WERI-Rb-1 (cell line): Measurements from ENCODE around the gene BCAP31.
A peak's percentile ranks its signal among the peaks of the same experiment; 100 is the strongest.
"Not testable (repeated sequence)": the region's sequence is repeated elsewhere in the genome, so short reads cannot be mapped to it uniquely, and the experiment has no call there.

ENCODE experiments used
- DNase-seq: peaks from one replicate; pipeline ENCODE4 v3.0.0-alpha.2; 2020
- H3K27ac ChIP-seq: fragments of 250-450 bp; sonication (Bioruptor Pico); 2 replicates; pipeline ENCODE4 v1.5.1; 2020; ENCODE audit warnings: mild to moderate bottlenecking, moderate library complexity
- H3K27me3 ChIP-seq: fragments of 250-450 bp; sonication (Bioruptor Pico); 2 replicates; pipeline ENCODE4 v1.5.1; 2021; ENCODE audit warnings: mild to moderate bottlenecking, low read depth, moderate library complexity; ENCODE audit not compliant: insufficient read depth, severe bottlenecking
- H3K36me3 ChIP-seq: fragments of 250-450 bp; sonication (Bioruptor Pico); 2 replicates; pipeline ENCODE4 v1.5.1; 2020; ENCODE audit warnings: mild to moderate bottlenecking, moderate library complexity
- H3K4me3 ChIP-seq: 2 replicates; pipeline ENCODE4 v1.5.1; 2011; ENCODE audit warnings: low read depth, mild to moderate bottlenecking, control low read depth, low read length
- H3K9me3 ChIP-seq: fragments of 250-450 bp; sonication (Bioruptor Pico); 2 replicates; pipeline ENCODE4 v1.5.1; 2021; ENCODE audit warnings: mild to moderate bottlenecking, moderate library complexity; ENCODE audit not compliant: severe bottlenecking
- CTCF ChIP-seq: IDR thresholded peaks from 2 replicates; pipeline ENCODE4 v1.5.1; 2011; ENCODE audit warnings: low read depth, mild to moderate bottlenecking, control low read depth, inconsistent platforms, low read length

The BCAP31 gene

GRCh38 chrX:153731117-153731844, 7.1 kb upstream of the BCAP31 start:
- H3K9me3 ChIP-seq = no peaks in the 10 kb centered on the region
- H3K4me3 ChIP-seq = no peak overlapping the region
- H3K36me3 ChIP-seq = peaks cover 21% of the 10 kb centered on the region
- DNase-seq = no peak
- no peak overlapping the region for H3K27ac ChIP-seq
- peaks cover 9% of the 10 kb centered on the region for H3K27me3 ChIP-seq
- TF ChIP-seq CTCF = no peak

DNA sequence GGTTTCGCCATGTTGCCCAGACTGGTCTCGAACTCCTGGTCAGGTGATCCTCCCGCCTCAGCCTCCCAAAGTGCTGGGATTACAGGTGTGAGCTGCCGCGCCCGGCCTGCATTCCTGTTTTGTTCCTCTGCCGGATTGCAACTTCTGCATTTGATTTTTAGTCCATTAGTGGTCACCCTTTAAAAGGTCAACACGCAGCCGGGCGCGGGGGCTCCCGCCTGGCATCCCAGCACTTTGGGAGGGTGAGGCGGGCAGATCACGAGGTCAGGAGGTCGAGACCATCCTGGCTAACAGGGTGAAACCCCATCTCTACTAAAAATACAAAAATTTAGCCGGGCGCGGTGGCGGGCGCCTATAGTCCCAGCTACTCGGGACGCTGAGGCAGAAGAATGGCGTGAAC, 5.9 kb upstream of the BCAP31 start:
- not testable (repeated sequence) for H3K9me3 ChIP-seq, H3K27ac ChIP-seq, H3K27me3 ChIP-seq, H3K4me3 ChIP-seq, DNase-seq
- H3K36me3 ChIP-seq = peaks cover 21% of the 10 kb centered on the region

- DNase-seq = no peak
- Histone ChIP-seq H3K36me3 (peaks cover 21% of the 10 kb centered on the region), H3K9me3 (no peaks in the 10 kb centered on the region), H3K4me3 (no peak overlapping the region), H3K27me3 (peaks cover 13% of the 10 kb centered on the region), H3K27ac (no peak overlapping the region)
- TF ChIP-seq CTCF = no peak
Observed at GRCh38 chrX:153728951-153729631, 4.9 kb upstream of the BCAP31 start.

- H3K27ac ChIP-seq = no peak overlapping the region; the same call in 1 of the 2 replicates
Observed at GRCh38 chrX:153728095-153728494, 3.9 kb upstream of the BCAP31 start.

GRCh38 chrX:153727123-153727931, 3.1 kb upstream of the BCAP31 start:
- DNase-seq = no peak
- no peak for TF ChIP-seq CTCF
- Histone ChIP-seq H3K4me3 (peak overlapping the region; percentile 29), H3K36me3 (peaks cover 29% of the 10 kb centered on the region), H3K27ac (peak overlapping the region; percentile 89), H3K27me3 (peaks cover 10% of the 10 kb centered on the region), H3K9me3 (no peaks in the 10 kb centered on the region)

More at GRCh38 chrX:153728095-153728494, 3.9 kb upstream of the BCAP31 start:
- no peak for DNase-seq
- Histone ChIP-seq H3K4me3 (no peak overlapping the region), H3K9me3 (no peaks in the 10 kb centered on the region), H3K27me3 (peaks cover 10% of the 10 kb centered on the region), H3K36me3 (peaks cover 22% of the 10 kb centered on the region)
- TF ChIP-seq CTCF = peak; percentile 49
